Activated CD4-positive, alpha-beta T cell treated with anti-CD3 and anti-CD28 coated beads, Interleukin-2, Interleukin-6, amounts not matched to agents 100 ng/mL and 50 ng/mL, durations not matched to agents 16 hours and 8 hours (primary cell): ENCODE data around the gene GFPT2.
A peak's percentile ranks its signal among the peaks of the same experiment; 100 is the strongest.
"Not testable (repeated sequence)": the region's sequence is repeated elsewhere in the genome, so short reads cannot be mapped to it uniquely, and the experiment has no call there.

Source experiments
- DNase-seq: peaks from one replicate; pipeline ENCODE4 v3.0.0-alpha.2; 2020

Gene GFPT2

DNA sequence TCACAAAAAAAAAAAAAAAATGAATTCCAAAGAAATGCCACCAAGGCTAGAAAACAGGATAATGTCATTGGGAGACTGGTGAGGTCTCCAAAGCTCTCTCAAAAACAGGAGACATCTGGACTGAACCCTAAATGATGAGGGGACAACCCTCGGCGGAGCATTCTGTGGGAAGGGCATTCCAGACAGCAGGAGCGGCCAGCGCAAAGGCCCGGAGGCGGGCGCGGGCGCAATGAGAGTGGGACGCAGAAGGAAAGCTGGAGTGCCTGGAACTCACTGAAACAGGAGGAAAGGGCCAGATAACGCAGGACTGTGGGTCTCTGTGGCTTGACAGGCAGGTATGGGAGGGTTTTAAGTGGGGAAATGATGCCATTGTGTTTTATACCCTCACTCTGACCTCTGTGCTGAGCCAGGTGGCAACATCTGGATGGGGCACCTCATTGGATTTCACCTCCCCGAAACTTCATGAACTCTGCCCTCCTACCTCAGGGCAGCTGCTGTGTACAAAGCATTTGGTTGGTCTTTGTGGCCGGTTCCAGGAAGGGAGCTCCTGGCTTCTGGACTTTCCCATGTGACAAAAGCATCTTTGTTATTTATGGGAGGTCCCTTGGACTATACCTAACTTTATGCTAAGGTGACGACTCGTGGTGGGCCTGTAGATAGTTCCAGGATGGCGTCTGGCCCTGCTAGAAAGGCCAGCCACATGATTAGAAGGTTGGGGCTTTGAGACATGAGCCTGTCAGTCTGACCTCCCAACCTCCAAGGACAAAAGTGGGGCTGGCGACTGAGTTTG lies 49.7 kb downstream of the GFPT2 start:
- DNase-seq: no peak

DNA sequence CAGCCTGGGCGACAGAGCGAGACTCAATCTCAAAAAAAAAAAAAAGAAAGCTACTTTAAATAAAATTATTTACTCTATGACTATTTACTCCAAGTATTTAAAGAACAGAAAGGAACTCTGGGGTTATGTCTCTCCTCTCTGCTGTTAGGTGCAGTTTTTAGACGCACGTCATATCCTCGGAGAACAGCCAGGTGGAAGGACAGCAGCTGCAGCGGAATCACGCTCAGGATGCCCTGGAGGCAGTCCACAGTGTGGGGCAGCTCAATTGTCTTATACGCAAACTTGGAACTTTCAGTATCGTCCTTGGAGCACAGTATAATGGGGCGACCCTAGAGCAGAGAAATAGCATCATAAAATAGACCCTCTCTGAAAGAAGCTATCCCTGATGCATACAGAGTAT lies 50.9 kb downstream of the GFPT2 start:
- DNase-seq: no peak

DNA sequence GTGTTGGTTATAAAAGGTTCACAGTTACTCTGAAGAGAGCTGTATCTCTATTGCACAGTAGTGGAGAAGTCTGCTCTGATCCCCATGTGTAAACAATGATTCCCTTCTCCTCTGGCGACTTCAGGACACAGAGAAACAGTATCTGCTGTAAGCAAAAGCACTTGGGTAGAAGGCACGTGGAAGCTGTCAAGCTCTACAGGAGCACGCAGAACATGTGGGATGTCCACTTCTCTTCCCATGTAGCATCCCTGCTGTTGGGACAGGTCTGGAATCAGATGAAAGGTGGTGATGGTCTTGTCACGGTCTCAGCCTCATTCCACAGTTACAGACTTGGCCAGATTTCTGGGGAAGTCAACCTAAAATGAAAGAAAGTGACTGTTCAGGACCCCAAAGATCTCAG lies 51.9 kb downstream of the GFPT2 start:
- DNase-seq: no peak

DNA sequence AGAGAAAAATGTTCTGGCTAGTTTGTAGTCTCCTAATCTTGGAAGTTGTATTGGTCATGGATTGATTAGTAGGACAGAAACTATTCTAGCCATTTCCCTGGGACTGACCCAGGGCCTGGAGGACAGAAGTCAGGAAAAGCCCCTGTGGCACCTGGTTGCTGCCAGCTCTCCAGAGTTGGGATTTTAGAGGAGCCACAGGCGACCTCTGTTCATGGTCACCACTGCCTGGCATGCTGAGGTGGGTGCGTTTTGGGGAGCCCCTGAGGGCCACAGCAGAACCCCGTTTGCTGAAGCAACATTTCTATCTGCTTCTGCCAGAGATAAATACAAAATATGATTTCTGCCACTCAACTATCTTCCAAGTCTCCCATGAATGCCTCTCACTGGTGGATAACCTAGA lies 53.6 kb downstream of the GFPT2 start:
- no peak for DNase-seq

DNA sequence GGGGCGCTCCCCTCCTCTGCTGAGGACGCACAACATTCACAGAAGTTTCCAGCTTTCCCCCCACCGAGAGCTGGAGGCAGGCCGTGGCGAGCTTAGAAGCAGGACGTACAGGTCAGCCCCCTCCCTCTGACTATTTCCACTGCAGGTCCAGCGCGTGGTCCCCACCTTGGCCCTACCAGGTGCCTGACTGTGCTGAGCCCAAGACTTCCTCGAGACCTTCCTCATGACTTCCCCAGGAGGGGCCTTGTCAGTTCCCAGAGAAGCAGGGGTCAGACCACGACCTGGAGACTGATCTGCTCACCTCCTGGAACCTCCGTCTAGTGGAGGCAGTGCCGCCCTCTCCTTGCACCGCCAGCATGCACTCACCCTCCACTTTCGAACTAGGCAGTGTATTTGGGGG lies 54.1 kb downstream of the GFPT2 start:
- DNase-seq: not testable (repeated sequence)

DNA sequence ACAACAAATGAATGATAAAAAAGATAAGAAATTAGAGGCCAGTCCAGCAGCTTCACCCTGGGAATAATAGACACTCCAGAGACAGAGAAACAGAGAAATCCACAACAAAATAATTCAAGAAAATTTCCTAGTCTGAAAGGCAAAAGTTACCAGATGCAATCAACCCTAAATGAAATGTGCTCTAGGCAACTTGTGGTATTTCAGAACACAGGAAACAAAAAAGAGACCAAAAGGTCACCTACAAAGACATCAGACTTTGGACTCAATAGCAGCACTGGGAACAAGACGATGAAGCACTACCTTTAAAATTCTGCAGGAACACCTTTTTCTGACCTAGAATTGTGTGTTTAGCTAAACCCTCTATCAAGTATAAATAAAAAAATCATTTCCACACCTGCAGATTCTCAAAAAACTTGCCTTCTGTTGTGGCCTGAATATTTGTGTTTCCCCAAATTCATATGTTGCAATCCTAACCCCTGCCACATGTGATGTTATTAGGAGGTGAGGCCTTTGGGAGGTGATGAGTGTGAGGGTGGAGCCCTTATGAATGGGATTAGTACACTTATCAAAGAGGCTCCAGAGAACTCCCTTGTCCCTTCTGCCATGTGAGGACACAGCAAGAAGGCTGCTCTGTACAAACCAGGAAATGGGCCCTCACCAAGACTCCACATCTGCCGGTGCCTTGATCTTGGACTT lies 55.4 kb downstream of the GFPT2 start:
- no peak for DNase-seq

DNA sequence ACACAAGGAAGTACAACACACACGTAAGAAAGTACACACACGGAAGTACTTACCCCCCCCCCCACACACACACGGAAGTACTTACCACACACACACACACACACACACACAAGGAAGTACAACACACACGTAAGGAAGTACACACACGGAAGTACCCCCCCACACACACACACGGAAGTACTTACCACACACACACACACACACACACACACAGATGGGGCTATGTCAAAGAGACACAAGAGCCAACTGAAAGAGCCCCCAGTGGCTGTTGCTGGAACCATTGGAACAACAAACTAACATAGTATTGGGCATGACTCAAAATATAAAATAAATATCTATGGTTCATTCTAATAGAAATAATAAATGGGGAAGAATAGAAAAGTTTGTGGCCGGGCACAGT lies 56.4 kb downstream of the GFPT2 start:
- no peak for DNase-seq

DNA sequence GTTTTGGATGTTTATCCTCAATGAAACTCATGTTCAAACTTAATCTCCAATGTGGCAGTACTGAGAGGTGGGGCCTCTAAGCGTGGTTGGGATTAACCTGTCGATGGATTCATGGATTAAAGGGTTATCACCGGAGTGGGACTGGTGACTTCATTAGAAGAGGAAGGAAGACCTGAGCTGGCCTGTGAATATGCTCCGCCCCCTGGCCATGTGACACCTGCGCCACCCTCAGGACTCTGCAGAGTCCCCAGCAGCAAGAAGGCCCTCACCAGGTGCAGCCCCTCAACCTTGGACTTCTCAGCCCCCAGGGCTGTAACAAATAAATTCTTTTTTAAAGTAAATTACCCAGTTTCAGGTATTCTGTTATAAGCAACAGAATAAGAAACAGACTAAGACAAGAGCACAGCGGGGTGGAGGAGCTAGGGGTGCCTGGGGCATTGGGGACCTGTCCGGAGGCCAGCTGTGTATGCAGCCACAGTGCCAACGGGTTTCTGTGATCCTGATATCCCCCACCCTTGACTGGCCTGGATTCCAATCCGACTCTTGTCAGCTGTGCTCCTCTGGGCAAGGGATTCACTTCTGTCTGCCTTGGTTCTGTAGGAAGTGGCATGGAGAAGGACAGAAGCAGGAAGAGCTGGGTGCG lies 58.1 kb downstream of the GFPT2 start:
- DNase-seq: no peak

DNA sequence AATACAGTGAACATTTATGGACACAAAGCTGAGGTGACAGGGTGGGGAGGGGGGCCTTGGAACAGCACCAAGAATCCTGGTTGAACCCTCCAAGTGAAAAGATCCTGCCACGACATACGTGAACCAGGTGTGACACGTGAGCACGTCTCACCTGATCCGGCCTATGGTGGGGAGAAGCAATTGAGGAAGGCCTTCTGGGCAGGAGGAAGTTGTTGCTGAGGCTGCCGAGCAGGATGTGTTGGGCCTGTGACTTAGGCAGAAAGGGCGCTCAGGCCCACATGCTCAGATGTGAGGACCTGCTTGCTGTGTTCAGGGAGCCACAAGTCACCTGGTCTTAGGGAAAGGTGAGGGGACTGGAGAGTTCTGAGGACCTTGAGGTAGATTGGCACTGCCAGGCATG lies 58.7 kb downstream of the GFPT2 start:
- DNase-seq: no peak

DNA sequence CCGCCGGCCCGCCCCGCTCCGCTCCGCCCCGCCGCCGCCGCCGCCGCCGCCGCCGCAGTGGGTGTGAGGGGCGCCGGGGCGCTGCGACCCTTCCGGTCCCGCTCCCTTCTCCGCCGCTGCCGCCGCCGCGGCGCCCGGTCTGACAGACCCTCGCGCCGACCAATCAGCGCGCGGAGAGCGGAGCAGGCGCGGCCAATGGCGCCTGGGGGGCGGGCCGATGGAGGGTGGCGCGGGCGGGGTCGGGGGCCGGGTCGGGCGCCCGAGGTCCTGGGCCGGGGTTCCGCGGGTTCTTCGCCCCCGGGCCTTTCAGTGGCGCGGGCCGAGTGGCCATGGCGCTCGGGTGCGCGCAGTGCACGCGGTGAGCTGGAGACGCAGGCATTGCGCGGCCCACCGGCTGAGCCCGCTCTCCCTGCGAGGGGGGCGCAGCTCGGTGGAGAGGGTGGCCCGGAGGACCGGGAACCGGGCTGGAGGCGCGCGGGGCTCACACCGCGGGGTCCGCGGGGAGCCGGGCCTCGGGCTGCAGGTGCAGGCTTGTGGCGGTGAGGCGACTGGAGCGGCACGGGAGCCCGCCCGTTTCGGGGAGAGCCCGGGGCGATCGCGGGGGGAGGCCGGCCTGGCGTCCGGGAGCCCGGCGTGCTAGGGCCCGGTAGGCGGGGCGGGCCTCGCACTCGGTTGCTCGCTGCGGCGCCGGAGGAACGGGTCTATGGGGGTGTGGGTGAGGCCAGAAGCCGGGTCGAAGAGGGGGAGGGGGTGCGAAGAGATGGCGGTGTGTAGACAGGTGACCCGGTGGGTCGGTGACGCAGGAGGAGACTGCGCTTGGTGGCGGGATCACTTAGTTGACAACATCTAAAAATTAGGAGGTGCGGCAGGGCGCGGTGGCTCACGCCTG lies 60.9 kb downstream of the GFPT2 start, which contains the start of gene MAPK9:
MAPK9 (minus strand) TSS at position 141 of the 889 bp plus-strand sequence. CDS start 11,522 bp downstream, outside the sequence.
- DNase-seq: peak; percentile 91

DNA sequence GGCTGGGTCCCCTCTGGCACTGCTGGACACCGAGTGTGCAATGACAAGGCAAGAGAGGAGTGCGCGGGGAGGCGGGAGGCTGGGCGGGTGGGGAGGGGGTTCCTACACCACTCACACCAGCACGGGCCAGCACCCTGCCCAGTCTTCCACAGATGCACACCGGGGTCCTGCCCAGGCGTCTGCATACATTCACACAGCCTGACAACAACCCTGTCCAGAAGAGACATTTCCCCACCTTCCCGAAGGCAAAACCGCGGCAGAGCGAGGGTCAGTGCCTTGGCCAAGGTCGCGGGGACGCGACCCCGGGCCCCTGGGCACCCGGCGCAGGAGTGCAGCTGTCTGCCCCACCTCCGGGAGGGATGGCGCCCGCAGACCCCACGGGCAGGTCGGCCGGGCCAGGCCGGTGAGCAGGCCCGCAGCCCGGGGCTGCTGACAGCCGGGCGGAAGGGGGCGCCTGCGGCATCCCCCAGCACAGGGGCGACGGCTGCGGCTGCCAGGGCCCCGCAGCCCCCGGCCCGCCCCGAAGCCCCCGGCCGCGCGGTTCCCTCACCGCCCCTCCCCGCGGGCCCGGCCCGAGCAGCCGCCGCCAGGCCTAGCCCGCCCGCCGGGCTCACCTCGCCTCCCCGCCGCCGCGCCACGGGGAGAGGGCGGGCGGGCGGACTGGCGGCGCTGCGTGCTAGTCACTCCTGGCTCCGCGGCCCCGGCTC lies 61.7 kb downstream of the GFPT2 start:
- DNase-seq: peak; percentile 25

DNA sequence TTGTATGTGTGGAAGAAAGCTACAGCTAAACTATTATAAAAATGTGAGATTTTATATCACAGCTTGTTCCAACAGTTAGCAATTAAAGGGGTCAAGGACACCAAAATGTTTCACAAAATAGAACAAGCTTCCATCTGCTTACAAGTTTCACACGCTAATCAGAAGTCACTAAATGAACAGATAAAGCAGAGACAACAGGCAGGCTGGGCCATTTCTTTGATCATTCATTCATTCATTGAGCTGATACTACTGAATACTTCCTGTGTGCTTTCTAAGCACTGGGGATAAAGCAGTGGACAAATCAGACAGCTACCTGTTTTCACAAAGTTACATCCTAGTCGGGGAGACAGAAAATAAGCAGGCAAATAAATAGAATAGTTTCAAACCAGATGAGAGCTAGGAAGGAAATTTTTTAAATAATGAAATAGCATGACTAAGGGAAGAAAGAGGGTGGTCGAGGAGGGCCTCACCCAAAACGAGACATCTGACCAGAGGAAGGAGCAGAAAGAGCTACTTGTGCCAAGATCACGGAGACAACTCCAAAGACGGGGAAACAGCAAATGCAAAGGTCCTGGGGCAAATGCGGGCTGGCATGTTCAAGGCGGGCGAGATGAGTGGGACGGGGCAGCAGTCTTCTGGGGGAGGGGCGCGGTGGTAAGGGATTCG lies 62.4 kb downstream of the GFPT2 start:
- peak; percentile 3 for DNase-seq

DNA sequence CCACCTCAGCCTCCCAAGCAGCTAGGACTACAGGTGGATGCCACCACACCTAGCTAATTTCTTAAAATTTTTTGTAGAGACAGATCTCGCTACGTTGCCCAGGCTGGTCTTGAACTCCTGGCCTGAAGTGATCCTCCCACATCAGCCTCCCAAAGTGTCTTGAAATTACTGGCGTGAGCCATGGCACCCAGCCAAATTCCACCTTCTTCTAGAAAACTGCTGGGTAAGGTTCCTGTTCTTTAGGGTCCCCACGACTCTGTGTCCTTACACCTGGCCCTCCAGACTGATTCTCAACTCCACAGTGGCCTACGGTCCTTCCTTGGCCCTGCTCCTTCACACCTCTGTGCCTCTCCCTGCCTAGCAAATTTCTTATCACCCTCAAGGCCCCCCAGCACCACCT lies 63.2 kb downstream of the GFPT2 start:
- no peak for DNase-seq

DNA sequence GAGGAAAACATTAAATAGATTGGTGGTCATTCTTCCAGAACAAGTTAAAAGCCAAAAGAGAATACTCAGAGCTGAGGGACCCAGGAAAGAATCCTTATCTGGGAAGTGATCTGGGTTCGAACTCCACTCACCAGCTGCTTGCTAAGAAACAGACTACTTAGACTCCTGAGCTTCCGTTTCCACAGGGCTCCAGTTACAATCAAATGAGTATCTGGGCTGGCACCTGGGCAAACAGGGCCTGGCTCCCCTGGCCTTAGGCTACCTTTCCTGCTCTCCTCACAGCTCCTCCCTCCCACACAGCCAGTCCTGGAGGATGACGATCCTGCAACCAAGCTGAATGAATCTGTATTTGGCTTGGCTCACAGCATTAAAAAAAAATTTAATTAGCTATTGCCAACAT lies 63.7 kb downstream of the GFPT2 start:
- no peak for DNase-seq

DNA sequence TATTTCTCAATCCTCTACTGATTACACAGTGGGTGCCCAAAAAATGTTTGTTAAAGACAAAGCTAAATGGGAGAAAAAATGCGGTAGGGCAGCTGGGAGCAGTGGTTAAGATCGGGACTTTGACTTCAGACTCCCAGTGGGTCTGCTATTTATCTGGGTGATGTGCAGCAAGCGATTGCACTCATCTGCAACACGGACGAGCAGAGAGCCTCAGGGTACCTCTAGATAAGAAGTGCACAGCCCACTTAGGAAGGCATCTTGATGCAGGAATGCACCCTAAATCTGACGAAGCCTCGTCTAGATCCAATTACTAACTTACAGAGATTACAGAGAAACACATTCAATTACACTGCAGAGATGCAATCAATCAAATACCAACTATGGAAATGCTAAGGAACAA lies 65.3 kb downstream of the GFPT2 start:
- no peak for DNase-seq

DNA sequence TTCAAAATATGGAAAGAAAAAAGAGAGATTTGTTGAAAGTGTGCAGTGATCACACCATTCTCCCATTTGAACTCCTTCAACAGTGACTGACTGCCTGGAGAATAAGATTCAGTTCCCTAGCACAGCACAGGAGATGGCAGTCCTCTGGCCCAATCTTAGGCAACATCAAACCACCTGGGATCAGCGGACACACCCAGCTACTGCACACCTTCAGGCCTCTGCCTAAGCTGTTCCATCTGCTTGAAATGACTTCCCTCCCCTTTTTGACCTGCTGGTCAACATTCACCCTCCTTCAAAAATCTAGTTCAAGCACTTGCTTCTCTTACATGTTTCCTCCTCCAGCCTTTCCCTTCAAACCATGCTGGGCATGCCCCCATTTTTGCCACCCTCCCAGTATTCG lies 65.7 kb downstream of the GFPT2 start:
- DNase-seq: no peak

DNA sequence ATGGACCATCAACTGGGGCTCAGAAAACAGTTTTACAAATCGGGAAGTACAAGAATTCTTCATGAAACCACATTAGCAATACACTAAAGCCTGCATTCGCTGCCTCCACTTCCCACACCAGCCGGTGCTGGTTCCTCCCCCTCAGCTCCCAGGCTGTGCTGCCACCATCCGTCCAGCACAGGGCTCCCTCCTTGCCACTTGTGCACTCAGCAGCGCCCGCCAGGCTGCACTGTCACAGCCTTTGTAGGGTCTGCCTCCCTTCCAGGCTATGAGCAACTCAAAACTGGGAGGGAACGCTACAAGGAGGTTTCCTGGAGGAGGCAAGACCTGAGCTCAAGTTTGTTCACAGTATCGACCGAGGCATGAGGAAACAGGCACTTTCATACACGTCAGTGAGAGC lies 69.0 kb downstream of the GFPT2 start:
- DNase-seq: no peak

DNA sequence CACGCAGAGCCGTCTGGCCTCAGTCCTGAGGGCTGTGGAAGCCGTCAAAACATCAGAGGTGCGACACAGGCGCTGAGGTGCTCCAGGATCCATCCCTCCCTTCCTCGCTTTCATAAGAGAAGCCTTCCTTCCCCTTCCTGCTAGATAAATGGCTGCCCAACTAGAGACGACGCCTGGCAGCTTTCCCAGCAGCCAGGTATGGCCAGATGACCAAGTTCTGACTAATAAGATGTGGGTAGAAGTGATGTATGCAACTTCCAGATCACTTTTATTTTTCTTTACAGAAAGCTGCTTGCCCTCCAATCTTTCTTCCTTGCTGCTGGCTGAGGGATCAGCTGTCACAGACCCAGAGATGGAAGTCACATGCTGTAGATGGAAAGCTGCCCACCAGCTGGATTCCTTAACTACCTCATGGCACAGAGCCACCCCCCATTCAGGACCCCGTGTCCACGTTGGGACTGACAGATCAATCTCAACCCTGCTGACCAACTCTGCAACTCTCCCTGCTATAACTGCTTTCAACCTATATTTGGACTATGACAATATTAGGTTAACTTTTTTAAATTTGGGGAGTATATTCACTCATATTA lies 70.0 kb downstream of the GFPT2 start:
- DNase-seq: no peak

DNA sequence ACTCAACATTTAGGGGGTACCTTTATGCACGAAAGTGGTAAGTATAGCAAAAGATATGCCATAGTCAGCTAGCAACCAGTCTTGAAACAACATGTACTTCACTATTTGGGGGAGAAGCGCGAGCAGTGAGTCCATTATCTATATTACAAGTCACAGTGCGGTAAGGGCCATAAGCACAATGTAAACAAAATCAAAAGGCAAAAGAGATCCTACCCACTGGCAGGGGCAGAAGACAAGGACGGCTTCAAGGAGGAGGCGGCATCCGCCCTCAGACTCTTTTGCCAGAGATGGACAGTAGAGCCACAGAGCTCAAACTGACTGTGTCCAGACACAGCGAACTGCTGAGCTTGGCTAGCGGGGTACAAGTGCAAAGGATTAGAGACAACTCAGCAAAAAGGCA lies 70.9 kb downstream of the GFPT2 start:
- DNase-seq: no peak

DNA sequence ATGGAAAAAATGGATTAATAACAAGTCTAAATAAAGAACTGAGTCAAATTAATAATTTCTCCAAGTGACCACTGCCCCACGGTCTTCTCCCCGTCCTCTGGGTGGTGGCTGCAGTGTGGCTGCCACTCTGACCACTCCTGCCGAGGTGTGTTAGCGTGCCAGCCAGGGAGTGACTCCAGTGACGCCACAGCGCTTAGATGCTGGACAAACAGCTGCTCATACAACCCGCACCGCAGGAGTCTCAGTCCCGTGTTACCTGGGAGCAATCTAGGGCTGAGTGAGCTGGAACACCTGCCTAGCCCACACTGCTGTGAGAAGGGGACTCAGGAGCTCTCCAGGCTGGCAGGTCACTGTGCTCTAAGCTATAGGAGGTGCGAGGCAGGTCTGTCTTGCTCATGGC lies 71.4 kb downstream of the GFPT2 start:
- DNase-seq: no peak

DNA sequence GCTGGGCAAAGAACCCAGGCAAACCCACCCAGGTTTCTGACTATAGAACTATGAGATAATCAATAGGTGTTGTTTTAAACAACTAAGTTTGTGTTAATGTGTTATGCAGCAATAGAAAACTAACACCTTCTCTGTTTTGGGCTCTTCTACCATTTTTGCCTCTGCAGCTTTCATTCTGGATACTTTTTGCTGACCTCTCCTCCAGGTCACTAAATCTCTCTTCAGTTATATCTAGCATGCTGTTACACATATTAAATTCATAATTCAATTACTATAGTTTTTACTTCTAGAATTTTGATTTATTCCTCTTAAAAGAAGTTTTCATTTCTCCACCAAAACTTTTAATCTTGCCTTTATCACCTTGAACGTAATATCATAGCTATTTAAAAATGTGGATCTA lies 78.4 kb downstream of the GFPT2 start:
- no peak for DNase-seq
